ENCODE measurements around the gene XKR3. TPM values are rescaled to one million over a fixed set of nuclear protein-coding genes. Genes with fewer than 3 reads are reported as not detected.

Gene XKR3
- total and polyA plus RNA-seq, 10 donors: 0.06 to 0.19 (median 0.09) TPM; not detected in 7

DNA sequence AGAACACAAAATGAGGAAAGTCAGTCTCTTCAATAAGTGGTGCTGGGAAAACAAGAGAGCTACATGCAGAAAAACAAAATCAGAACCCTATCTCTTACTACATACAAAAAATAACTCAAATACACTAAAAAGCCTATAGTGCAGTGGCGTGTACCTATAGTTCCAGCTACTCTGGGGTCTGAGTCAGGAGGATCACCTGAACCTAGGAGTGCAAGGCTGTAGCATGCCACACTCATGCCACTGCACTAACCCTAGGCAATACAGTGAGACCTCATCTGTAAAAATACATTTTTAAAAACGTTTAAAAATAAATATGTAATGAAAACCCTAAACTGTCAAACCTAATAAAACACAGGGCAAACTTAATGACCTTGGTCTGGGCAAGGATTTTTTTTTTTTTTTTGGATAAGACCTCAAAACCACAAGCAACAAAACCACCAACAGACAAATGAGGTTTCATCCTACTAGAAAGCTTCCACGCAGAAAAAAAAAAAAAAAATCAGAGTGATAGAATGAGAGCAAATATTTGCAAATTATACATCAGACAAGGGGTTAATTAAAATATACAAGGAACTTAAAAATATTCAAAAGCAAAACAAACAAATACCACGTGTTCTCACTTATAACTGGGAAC lies 35.2 kb downstream of the XKR3 start:
- intact Hi-C loops (cut with DNase I; ENCODE audit: low total_unique reads): no loop called here
- H3K4me1 ChIP-seq: no peaks in the 10 kb centered on the region
- no peaks in the 10 kb centered on the region for H3K36me3 ChIP-seq
- no peak for DNase-seq
- no peak for TF ChIP-seq POLR2AphosphoS5 (IDR thresholded peaks at IDR 0.05)
- TF ChIP-seq, protein P1, sequence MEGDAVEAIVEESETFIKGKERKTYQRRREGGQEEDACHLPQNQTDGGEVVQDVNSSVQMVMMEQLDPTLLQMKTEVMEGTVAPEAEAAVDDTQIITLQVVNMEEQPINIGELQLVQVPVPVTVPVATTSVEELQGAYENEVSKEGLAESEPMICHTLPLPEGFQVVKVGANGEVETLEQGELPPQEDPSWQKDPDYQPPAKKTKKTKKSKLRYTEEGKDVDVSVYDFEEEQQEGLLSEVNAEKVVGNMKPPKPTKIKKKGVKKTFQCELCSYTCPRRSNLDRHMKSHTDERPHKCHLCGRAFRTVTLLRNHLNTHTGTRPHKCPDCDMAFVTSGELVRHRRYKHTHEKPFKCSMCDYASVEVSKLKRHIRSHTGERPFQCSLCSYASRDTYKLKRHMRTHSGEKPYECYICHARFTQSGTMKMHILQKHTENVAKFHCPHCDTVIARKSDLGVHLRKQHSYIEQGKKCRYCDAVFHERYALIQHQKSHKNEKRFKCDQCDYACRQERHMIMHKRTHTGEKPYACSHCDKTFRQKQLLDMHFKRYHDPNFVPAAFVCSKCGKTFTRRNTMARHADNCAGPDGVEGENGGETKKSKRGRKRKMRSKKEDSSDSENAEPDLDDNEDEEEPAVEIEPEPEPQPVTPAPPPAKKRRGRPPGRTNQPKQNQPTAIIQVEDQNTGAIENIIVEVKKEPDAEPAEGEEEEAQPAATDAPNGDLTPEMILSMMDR (IDR thresholded peaks at IDR 0.05 in 8 of 11, conservative IDR thresholded peaks at IDR 0.05 in 3 of 11): no peak
- TF ChIP-seq POLR2A (IDR thresholded peaks at IDR 0.05): no peak
- no peak overlapping the region for H3K27ac ChIP-seq
- no peaks in the 10 kb centered on the region for H3K9me3 ChIP-seq
- WGBS, 5 donors: 18 to 31% (median 21%) methylated on average over 4 of the region's 4 CpGs
- H3K27me3 ChIP-seq (replicated peaks in 1 of 7): no peaks in the 10 kb centered on the region
- H3K4me3 ChIP-seq: no peak overlapping the region

DNA sequence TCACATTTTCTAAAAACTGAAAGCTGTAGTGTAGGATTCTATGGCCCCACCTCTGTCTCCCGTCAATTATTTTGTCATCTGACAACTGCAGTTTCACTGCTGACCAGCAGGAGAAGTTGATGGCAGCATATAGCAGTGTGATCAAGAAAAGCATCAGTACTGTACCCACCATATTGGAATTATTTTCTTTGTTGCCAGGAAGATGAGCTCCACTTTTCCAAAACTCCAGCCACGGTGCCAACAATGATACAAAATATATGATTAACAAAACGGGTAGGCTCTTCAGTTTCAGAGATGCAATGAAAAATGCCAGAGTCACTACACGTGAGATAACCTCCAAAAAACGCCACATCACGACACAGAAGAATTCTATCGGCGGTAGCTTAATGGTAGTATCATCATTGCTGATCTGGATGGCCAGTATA lies 41.3 kb downstream of the XKR3 start:
- no peaks in the 10 kb centered on the region for H3K27me3 ChIP-seq (replicated peaks in 1 of 7)
- DNase-seq: no peak

DNA sequence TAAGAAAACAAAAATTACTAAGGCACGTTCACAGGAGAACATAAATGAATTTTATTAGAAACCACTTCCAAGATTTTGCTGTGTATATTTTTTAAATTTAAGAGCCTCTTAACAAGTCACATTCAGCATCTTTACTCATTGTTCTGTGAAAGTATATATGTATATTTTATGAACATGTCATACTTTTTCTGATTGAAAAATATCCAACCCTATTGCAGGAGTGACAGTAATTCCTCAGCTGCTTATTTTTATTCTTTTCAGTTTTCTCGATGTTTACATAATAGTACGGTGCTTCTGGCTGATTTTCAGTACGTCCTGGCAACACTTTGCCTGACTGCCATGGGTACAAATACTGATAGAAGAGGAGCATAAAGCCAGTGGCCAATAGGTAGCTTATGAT lies 41.8 kb downstream of the XKR3 start:
- intact Hi-C loops (cut with DNase I; ENCODE audit: low total_unique reads): no loop called here
- TF ChIP-seq, protein P1 (IDR thresholded peaks at IDR 0.05 in 8 of 11, conservative IDR thresholded peaks at IDR 0.05 in 3 of 11): no peak
- TF ChIP-seq POLR2AphosphoS5 (IDR thresholded peaks at IDR 0.05): no peak
- no peak for TF ChIP-seq POLR2A (IDR thresholded peaks at IDR 0.05)
- WGBS, 5 donors: 85 to 93% (median 88%) methylated on average over 4 of the region's 4 CpGs

More for the DNA sequence above, 41.3 kb downstream of the XKR3 start:
- no peaks in the 10 kb centered on the region for H3K4me1 ChIP-seq
- H3K4me3 ChIP-seq: no peak overlapping the region
- WGBS, 5 donors: 76 to 83% (median 82%) methylated on average over 8 of the region's 8 CpGs
- TF ChIP-seq, protein P1 (IDR thresholded peaks at IDR 0.05 in 8 of 11, conservative IDR thresholded peaks at IDR 0.05 in 3 of 11): peak in 4 of 11 experiments; percentile 15 to 33 (median 21)
- no peak for TF ChIP-seq POLR2AphosphoS5 (IDR thresholded peaks at IDR 0.05)
- intact Hi-C loops (cut with DNase I; ENCODE audit: low total_unique reads): no loop called here
- no peaks in the 10 kb centered on the region for H3K36me3 ChIP-seq
- H3K9me3 ChIP-seq: no peaks in the 10 kb centered on the region
- no peak overlapping the region for H3K27ac ChIP-seq

DNA sequence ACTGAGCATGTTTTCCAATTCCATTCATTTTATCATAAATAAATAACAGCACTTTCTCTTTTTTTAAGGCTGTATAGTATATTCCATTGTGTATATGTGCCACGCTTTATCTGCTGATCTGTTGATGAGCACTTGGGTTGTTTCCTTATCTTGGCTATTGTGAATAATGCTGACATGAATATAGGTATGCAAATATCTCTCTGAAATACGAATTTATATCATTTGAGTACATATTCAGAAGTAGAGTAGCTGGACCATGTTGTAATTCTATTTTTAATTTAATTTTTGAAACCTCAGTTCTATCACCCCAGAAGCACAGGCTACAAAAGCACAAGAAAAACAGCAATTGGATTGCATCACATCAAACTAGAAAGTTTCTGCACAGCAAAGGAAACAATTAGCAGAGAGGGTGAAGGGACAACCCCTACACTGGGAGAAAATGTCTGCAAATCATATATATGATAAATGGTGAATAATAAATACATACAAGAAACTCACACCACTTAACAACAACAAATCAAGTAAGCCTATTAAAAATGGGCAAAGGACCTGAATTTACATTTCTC lies 43.4 kb downstream of the XKR3 start:
- no peak for DNase-seq
- no peaks in the 10 kb centered on the region for H3K4me1 ChIP-seq
- no peak for TF ChIP-seq POLR2AphosphoS5 (IDR thresholded peaks at IDR 0.05)
- TF ChIP-seq, protein P1 (IDR thresholded peaks at IDR 0.05 in 8 of 11, conservative IDR thresholded peaks at IDR 0.05 in 3 of 11): no peak
- TF ChIP-seq POLR2A (IDR thresholded peaks at IDR 0.05): no peak
- no peaks in the 10 kb centered on the region for H3K36me3 ChIP-seq
- no peaks in the 10 kb centered on the region for H3K9me3 ChIP-seq
- 47 to 71% (median 68%) methylated on average over 2 of the region's 2 CpGs for WGBS, 5 donors
- H3K4me3 ChIP-seq: no peak overlapping the region
- no peak overlapping the region for H3K27ac ChIP-seq
- H3K27me3 ChIP-seq (replicated peaks in 1 of 7): no peaks in the 10 kb centered on the region
- intact Hi-C loops (cut with DNase I; ENCODE audit: low total_unique reads): no loop called here

More for the DNA sequence above, 41.8 kb downstream of the XKR3 start:
- H3K4me3 ChIP-seq: no peak overlapping the region
- no peak overlapping the region for H3K27ac ChIP-seq
- no peaks in the 10 kb centered on the region for H3K9me3 ChIP-seq
- DNase-seq: no peak
- H3K36me3 ChIP-seq: no peaks in the 10 kb centered on the region
- H3K4me1 ChIP-seq: no peaks in the 10 kb centered on the region
- no peaks in the 10 kb centered on the region for H3K27me3 ChIP-seq (replicated peaks in 1 of 7)
